OCI-M2 (cell line): ENCODE measurements around the gene DLX1.
A peak's percentile ranks its signal among the peaks of the same experiment; 100 is the strongest.

Experiments
- DNase-seq: peaks from one replicate; lab custom pipeline; 2025; ENCODE audit not compliant: unreplicated experiment; lab: John Stamatoyannopoulos, UW

Gene DLX1

GRCh38 chr2:172096626-172097547 lies 11.6 kb downstream of the DLX1 start:
- DNase-seq, result no peak

DNA sequence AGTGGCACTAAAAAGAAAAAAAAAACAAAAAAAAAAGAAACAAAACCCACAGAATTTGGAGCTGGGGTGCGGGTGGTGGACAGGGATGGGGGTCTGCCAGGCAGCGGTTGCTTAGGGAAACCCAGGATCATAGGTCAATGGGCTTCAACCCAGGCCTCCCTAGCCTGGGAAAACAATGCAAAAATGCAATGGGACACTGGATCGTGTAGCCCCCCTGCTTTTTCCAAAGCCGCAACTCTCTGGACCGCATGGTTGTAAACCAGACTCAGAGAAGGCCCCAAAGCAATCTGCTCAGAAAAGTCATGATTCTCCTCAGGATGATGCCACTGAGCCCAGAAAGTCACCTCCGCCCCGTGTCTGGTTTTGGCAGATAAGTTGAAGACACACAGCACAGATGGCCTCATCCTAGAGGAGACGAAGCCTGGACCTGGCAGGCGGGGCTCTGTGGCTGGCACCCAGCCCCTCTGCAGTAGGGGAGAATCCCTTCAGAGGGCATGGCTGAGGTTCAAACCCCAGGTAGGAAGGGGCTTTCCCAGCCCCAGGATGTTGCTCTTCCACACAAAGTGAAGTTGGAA lies 12.3 kb downstream of the DLX1 start:
- no peak for DNase-seq

- DNase-seq, result no peak
Observed at GRCh38 chr2:172098287-172098649, 13.0 kb downstream of the DLX1 start.

GRCh38 chr2:172098650-172099471 lies 13.6 kb downstream of the DLX1 start:
- no peak for DNase-seq

- no peak for DNase-seq
Observed at GRCh38 chr2:172099472-172100079, 14.3 kb downstream of the DLX1 start.

DNA sequence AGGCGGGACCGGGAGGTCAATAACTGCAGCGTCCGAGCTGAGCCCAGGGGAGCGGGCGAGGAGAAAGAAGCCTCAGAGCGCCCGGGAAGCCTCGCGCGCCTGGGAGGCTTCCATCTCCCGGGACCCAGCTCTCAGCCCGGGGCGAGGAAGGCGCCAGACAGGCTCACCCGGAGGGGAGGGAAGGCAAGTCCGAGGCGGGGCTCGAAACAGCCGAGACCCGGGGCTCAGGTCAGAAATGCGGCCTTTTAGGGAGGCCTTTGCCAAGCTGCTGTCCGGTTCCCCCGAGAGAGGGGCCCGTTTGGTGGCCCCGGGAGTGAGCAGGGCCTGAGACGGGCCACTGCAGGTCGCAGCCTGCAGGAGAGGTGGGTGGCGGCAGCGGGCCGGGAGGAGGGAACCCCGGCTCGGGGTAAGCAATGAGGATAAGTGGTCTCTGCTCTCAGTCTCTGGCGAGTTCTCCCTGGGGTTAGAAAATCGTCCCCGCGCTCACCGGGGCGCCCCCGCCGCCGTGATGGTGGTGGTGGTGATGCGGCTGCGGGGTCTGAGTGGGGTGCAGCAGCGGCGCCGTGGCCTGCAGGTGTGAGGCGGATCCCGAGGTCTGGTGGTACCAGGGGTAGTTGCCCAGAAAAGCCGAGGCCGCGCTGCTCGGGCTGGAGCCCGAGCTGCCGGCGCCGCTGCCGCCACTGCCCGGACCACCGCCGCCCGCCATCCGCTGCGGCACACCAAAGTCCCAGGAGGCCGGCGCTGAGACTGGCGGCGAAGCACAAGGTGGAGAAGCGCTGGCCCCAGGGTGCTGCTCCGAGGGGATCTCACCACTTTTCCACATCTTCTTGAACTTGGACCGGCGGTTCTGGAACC lies 15.0 kb downstream of the DLX1 start:
- no peak for DNase-seq

GRCh38 chr2:172100935-172101820 lies 15.9 kb downstream of the DLX1 start:
- DNase-seq, result no peak

DNA sequence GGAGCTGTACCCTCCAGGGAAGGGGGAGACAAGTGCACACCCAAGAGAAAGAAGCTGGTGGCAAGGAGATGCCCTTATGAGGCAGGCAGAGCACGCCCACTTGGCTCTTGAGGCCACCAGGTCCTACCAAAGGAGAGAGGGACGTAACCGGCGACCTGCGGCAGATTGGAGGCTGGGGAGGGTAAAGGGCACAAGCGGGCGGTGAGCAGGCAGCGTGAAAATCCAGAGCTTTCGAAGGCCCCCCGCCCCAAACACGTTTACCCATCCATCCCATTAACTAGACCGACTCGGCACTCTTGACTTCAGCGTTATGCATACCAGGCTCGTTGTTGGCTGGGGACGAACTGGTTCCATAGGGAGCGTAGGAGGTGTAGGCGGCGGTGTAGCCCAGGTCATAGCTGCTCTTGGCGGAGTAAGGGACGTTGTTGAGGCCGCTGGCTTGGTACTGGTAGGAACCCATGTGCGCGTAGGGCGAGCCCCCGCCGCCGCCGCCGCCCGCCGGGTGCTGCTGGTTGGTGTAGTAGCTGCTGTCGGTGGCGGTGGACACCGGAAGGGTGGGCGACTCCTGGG lies 16.6 kb downstream of the DLX1 start:
- no peak for DNase-seq

- peak; percentile 58 for DNase-seq
Observed at GRCh38 chr2:172102391-172103359, 17.4 kb downstream of the DLX1 start, which contains the start of gene DLX2. TSS of gene DLX2 (minus strand) at chr2:172102900. CDS start at chr2:172102538, 362 bp downstream.

DNA sequence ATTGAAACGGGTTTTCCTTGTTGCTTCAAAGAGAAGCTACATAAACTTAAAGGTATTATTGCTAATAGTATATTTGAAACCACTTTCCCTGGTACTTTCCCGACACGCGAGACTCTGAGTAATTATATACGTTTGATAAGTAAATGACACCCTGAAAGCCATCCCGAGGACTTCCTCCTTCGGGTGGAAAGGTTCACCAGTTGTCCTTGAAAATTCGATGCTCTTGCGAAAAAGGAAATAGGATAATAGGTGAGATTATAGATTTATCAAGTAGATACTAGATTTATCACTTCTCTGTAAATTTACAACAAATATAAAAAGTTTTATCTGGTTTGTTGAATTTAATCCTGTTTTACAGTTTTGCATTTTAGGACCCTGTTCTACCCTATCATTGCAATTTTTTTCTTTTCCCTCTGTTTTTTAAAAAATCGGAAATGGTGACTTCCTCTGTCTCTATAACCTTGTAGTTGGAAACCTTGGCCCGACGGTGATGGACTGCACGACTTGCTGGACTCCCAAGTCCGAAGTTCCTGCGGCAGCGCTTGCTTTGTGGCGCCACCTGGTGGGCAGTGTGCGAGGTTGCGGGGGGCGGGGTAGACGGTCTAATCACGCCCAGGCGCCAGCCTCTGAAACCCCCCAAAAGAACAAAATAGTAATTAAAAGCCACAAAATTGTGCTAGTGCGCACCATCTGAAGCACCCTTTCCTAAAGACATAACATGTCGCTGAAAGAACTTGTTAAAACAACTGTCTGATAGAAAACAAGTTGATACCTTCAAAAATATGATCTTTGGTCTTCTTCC lies 18.4 kb downstream of the DLX1 start:
- DNase-seq, result peak; percentile 42

DNA sequence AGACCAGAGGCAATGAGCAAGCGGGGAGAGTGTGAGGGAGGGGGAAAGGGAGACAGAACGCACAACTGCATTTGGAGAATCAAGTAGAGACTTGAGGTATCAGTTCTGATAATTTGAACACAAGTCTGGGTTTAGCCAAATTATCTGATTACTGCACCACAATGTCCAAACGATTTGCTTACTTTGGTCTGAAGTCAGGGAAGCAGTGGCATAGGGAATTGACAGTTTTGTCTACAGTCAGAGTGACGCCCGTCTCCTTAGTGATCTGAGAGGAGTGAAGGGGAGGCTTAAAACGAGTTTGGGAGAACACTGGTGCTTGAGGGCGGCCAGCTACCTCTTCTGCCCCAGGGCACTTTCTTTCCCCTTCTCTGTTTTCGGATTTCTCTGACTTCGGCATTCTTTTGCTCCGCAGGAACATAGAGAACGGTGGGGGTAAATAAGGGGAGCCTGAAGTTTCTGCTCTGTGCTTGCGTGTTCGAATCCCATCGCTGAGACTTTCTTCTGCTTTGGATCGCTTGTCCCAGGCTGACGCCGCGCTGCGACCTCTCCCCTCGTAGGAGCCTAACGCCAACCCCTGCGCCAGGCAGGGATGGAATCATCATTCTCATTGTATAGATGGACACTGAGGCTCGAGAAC lies 20.3 kb downstream of the DLX1 start:
- no peak for DNase-seq

DNA sequence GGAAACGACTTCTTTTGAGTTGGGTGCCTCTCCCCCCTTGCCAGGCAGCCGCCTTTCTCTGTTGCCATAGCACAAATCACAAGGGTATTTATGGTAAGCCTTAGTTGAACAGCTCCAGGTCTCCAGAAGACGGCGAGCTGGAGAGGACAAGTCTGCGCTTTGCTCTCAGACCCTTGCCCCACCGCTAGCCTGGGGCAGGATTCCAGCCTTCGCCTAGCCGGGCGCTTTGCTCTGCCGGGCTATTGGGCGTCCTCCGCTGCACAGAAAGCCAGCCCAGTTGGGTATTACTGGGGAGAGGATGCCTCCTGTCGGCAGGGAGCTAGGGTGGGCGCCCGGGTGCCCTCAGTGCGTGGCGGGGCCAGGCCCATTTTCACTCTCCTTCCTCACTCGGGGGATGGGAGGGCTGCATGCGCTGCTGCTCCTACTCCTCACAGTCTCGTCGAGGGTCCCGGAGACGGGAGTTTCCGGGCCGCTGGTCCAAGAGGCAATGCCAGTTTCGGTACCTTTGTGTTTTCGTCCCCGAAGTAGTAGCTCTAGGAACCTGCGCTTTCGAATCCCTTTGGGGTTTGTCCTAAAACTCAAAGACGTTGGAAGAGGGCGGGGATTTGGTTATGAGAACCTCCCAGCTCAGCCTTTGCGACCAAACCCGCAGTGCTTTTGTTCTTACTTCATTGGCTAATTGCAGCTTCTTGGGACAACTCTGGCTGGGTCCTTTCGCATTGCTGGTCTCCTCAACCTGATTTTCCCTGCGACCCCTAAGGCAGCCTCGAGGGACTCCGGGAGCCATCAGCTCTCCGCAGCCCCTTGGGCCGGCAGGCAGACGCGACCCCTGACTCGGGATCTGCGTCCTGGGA lies 21.0 kb downstream of the DLX1 start:
- DNase-seq, result no peak

- DNase-seq, result no peak
Observed at GRCh38 chr2:172107690-172108586, 22.6 kb downstream of the DLX1 start.

GRCh38 chr2:172108587-172108930 lies 23.3 kb downstream of the DLX1 start:
- no peak for DNase-seq
